HEK293T (cell line): ENCODE measurements around the gene SCAP.
"Not testable (repeated sequence)": the region's sequence is repeated elsewhere in the genome, so short reads cannot be mapped to it uniquely, and the experiment has no call there.

Experiments
- CTCF ChIA-PET: fragments of 350-600 bp; formaldehyde crosslinking; extraction: SDS; loops from one replicate; lab custom pipeline; 2021; ENCODE audit warnings: antibody characterized with exemption, inconsistent platforms; lab: Yijun Ruan, JAX
- POLR2A ChIA-PET: fragments of 350-600 bp; formaldehyde crosslinking; extraction: SDS; loops from one replicate; lab custom pipeline; 2020; ENCODE audit warnings: antibody characterized with exemption, inconsistent platforms; lab: Yijun Ruan, JAX
- DNase-seq: peaks from one replicate; pipeline ENCODE4 v3.0.0; 2012; ENCODE audit warnings: mixed read lengths; ENCODE audit errors: extremely low spot score
- ARNT ChIP-seq: fragments of 450-650 bp; IDR thresholded peaks from 2 replicates; pipeline ENCODE4 v1.6.1; 2017; ENCODE audit warnings: mild to moderate bottlenecking
- BHLHE40 ChIP-seq: fragments of 450-650 bp; IDR thresholded peaks from 2 replicates; pipeline ENCODE4 v1.6.1; 2016; ENCODE audit warnings: mild to moderate bottlenecking, moderate library complexity, borderline replicate concordance
- CTBP1 ChIP-seq: fragments of 450-650 bp; IDR thresholded peaks from 2 replicates; pipeline ENCODE4 v1.6.1; 2016; ENCODE audit warnings: borderline replicate concordance
- ELF4 ChIP-seq: fragments of 450-650 bp; IDR thresholded peaks from 2 replicates; pipeline ENCODE4 v1.6.1; 2017; ENCODE audit warnings: antibody characterized with exemption
- FOXA1 ChIP-seq: fragments of 450-650 bp; IDR thresholded peaks from 2 replicates; pipeline ENCODE4 v1.6.1; 2016; ENCODE audit warnings: mild to moderate bottlenecking
- FOXK2 ChIP-seq: fragments of 450-650 bp; IDR thresholded peaks from 2 replicates; pipeline ENCODE4 v1.6.1; 2016; ENCODE audit warnings: mild to moderate bottlenecking
- FOXM1 ChIP-seq: fragments of 450-650 bp; IDR thresholded peaks from 2 replicates; pipeline ENCODE4 v1.6.1; 2017; ENCODE audit warnings: mild to moderate bottlenecking, borderline replicate concordance
- HDGF ChIP-seq: fragments of 450-650 bp; IDR thresholded peaks from 2 replicates; pipeline ENCODE4 v1.6.1; 2017; ENCODE audit warnings: antibody characterized with exemption, borderline replicate concordance
- L3MBTL2 ChIP-seq: fragments of 450-650 bp; conservative IDR thresholded peaks from 2 replicates; pipeline ENCODE4 v1.6.1; 2016; ENCODE audit warnings: mild to moderate bottlenecking
- LEF1 ChIP-seq: fragments of 450-650 bp; IDR thresholded peaks from 2 replicates; pipeline ENCODE4 v1.6.1; 2017; ENCODE audit warnings: mild to moderate bottlenecking, borderline replicate concordance
- NFRKB ChIP-seq: fragments of 450-650 bp; IDR thresholded peaks from 2 replicates; pipeline ENCODE4 v1.6.1; 2016; ENCODE audit warnings: mild to moderate bottlenecking, moderate library complexity
- SP1 ChIP-seq: fragments of 450-650 bp; IDR thresholded peaks from 2 replicates; pipeline ENCODE4 v1.6.1; 2017
- SUZ12 ChIP-seq: fragments of 450-650 bp; IDR thresholded peaks from 2 replicates; pipeline ENCODE4 v1.6.1; 2016; ENCODE audit warnings: mild to moderate bottlenecking
- TARDBP ChIP-seq: fragments of 450-650 bp; IDR thresholded peaks from 2 replicates; pipeline ENCODE4 v1.6.1; 2016
- ZNF384 ChIP-seq: fragments of 450-650 bp; IDR thresholded peaks from 2 replicates; pipeline ENCODE4 v1.6.1; 2016
- TF ChIP-seq, protein P1 (sequence below): fragments of 450-650 bp; IDR thresholded peaks from 2 replicates; pipeline ENCODE4 v1.6.1; 2016

The SCAP gene

DNA sequence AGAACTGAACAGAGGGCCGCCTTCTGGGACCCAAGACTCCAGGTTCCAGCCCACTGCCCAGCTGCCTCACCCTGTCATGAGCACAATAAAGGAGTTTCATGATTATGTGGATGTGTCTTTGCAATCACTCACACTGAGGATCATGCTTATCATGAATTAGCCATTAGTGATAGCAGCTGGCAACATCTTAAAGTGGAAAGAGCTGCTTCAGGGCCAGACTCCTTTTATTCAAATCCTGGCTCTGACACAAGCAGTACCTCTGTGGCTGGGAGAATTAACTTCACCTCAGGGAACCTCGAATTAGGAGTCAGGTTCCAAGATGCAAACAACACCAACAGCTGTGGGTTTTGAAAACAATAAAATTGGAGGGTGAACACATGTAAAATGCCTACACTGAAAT lies 6.6 kb upstream of the SCAP start:
- TF ChIP-seq BHLHE40 (no peak), HDGF (no peak), ZNF384 (no peak), FOXK2 (no peak), LEF1 (no peak), NFRKB (no peak), FOXA1 (no peak), ELF4 (no peak), L3MBTL2 (no peak), TARDBP (no peak)
- TF ChIP-seq, protein P1, sequence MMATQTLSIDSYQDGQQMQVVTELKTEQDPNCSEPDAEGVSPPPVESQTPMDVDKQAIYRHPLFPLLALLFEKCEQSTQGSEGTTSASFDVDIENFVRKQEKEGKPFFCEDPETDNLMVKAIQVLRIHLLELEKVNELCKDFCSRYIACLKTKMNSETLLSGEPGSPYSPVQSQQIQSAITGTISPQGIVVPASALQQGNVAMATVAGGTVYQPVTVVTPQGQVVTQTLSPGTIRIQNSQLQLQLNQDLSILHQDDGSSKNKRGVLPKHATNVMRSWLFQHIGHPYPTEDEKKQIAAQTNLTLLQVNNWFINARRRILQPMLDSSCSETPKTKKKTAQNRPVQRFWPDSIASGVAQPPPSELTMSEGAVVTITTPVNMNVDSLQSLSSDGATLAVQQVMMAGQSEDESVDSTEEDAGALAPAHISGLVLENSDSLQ: no peak
- no peak for DNase-seq
- ChIA-PET POLR2A (no interaction called here), CTCF (interaction anchor here (1.2 kb wide), 1 partner anchor 61 kb away, joined by 4 read pairs; no protein-coding TSS in a partner anchor)

DNA sequence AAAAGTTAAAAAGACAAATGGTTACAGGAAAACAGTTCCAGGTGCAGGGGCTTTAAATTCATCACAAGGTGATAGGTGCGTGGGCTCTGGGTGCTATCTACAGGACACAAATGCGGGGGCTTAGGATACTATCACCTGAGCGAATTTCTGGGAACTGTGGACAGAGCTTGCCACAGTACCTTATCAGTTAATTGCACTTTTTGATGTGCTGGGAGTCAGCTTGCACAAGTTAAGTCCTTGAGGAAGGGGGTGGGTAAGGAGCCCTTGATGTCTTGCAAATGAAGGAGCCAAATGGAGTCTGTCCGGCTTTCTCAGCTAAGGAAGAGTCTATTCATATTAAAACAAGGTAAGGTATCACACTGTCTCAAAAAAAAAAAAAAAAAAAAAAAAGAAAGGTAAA lies 6.0 kb upstream of the SCAP start:
- POLR2A ChIA-PET, CTCF ChIA-PET, DNase-seq: not testable (repeated sequence)

DNA sequence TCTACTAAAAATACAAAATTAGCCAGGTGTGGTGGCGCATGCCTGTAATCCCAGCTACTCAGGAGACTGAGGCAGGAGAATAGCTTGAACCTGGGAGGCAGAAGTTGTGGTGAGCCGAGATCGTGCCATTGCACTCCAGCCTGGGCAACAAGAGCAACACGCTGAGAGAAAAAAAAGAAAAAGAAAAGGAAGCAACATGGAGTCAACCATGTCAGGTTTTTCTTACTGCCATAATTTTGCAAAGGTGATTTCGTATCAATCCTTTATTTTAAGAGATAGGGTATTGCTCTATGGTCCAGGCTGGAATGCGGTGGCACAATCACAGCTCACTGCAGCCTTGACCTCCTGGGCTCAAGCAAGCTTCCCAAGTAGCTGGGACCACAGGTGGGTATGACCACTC lies 4.5 kb upstream of the SCAP start:
- DNase-seq, POLR2A ChIA-PET: not testable (repeated sequence)
- CTCF ChIA-PET: interaction anchor here (0.7 kb wide), 1 partner anchor 33 kb away, joined by 3 read pairs; no protein-coding TSS in a partner anchor

DNA sequence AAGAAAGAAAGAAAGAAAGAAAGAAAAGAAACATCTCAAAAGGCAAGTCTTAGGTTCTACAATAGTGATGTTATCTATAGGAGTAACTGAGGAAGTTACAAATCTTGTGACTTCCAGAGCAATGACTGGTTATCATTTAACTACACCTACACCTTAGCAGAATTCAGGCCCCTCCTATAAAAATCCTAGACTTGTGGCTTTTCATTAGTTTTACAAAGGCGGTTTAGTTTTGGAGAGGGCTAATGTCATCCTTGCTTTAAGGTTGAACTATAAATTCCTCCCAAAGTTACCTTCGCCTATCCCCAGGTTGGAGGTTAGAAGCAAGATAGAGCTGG lies 4.1 kb upstream of the SCAP start:
- TF ChIP-seq ZNF384: 0 out of 2 replicates have a peak, but pooled peaks have one; percentile 15
- no peak for TF ChIP-seq ELF4
- no peak for DNase-seq
- ChIA-PET POLR2A (no interaction called here), CTCF (interaction anchor here (0.7 to 1.1 kb wide), 2 partner anchors 33 to 58 kb away, joined by 3 read pairs; no protein-coding TSS in a partner anchor)

DNA sequence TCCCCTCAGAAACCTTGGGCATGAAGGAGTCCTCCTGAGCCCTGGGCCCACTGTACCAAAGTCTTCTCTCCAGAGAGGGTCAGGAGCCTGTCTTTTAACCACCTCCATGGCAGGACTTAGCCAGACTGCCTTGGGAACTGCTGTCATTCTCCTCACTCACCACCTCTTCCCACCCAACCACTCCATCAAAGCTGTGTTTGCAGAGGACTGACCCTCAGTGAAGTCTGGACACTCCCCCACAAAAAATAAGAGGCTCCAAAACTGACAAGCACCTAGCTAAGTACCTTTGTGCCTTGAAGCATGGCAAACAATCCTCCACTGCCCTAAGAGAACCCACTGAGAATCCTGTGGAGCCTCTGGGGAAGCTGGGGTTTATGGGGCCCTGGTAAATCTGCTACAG lies 2.3 kb upstream of the SCAP start:
- CTCF ChIA-PET: interaction anchor here (1.3 kb wide), 1 partner anchor 57 kb away, joined by 3 read pairs; no protein-coding TSS in a partner anchor
- TF ChIP-seq FOXK2: no peak
- TF ChIP-seq LEF1: no peak
- no peak for TF ChIP-seq NFRKB
- TF ChIP-seq BHLHE40: no peak
- no peak for TF ChIP-seq SP1
- no peak for TF ChIP-seq L3MBTL2
- TF ChIP-seq ARNT: no peak
- no peak for TF ChIP-seq CTBP1
- no peak for TF ChIP-seq HDGF
- DNase-seq: no peak
- POLR2A ChIA-PET: no interaction called here

DNA sequence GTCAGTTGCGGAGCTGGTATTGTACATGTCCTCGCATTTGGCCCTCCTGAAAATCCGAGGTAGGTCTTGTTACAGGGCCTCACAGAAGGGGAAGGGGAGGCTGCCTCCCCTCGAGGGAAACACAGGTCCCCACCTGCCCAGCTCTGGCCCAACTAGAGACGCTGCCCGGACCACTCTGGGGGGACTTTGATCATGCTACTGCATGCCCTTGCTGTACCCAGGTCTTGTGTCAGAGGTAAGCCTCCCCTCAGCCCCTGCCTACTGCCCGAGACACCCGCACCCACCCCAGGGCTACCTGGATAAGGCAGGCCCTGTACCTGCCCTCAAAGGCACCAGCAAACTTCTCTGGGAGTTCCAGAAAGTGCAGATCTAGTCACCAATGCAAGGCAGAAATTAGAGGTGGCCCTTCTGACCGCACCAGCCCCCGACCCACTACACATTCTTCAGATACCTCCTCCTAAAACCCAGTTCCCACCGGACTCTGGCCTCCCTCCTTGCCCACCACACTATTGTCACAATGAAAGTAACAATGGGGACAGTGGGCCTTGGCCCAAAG lies 981 bp upstream of the SCAP start:
- TF ChIP-seq FOXM1 (no peak), TARDBP (no peak), BHLHE40 (no peak), L3MBTL2 (no peak), SUZ12 (no peak), ZNF384 (no peak), NFRKB (no peak), LEF1 (no peak), HDGF (no peak), SP1 (no peak), ARNT (no peak), ELF4 (no peak), FOXK2 (no peak), CTBP1 (no peak)
- TF ChIP-seq, protein P1: no peak
- no peak for DNase-seq
- ChIA-PET POLR2A (interaction anchor here (0.8 to 1.0 kb wide), 2 partner anchors 36 to 55 kb away, joined by 3 to 5 read pairs; no protein-coding TSS in a partner anchor), CTCF (interaction anchor here (0.6 to 1.4 kb wide), 5 partner anchors 19 to 1927 kb away, joined by 3 to 6 read pairs (median 3); no protein-coding TSS in a partner anchor)

DNA sequence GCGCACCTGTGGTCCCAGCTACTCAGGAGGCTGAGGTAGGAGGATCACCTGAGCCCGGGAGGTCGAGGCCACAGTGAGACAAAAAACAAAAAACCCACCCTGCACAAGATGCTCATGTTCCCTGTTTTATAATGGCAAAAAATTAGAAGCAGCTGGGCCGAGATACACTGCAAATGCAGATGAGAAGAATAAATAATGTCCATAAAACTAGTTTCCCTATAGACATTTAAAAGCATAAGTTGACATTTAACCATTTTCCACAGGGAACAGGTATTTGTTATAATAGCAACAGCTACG lies 537 bp upstream of the SCAP start:
- ChIA-PET CTCF (interaction anchor here (0.6 to 1.4 kb wide), 4 partner anchors 19 to 1928 kb away, joined by 3 to 6 read pairs (median 3); no protein-coding TSS in a partner anchor), POLR2A (interaction anchor here (0.8 to 1.0 kb wide), 2 partner anchors 37 to 55 kb away, joined by 3 to 5 read pairs; no protein-coding TSS in a partner anchor)
- TF ChIP-seq TARDBP (no peak), FOXK2 (no peak), ELF4 (no peak), ARNT (no peak), SP1 (no peak)
- no peak for DNase-seq

DNA sequence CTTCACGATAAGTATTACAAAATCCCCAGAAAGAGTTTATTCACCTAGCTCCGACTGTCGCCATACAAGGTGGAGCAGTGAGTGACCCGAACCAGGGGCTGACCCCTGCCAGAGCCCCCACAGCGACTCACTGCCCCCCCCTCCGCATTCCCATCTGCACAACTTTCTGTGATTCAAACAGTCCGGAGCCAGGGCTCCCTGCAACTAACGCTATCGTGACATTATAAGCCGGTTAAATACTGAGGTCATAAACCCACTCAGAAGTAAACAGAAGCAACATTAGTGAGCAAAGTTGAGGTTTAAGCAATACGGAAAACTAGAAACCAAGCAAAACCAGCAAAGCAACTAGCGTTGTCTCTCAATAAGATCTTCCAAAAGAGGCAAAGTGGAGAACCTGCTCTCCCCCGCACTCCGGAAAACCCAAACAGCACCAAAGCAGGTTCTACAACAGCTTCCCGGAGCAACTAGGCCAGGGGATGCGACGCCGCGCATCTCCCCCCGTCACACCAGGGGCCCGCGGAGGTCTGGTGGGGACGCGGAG lies 642 bp downstream of the SCAP start:
- POLR2A ChIA-PET: interaction anchor here (1.2 to 1.7 kb wide), 5 partner anchors 12 to 60 kb away, joined by 3 to 7 read pairs (median 6); no protein-coding TSS in a partner anchor
- CTCF ChIA-PET: interaction anchor here (0.7 kb wide), 1 partner anchor 9 kb away, joined by 3 read pairs; no protein-coding TSS in a partner anchor
- TF ChIP-seq HDGF: no peak
- TF ChIP-seq SP1: no peak
- TF ChIP-seq, protein P1: no peak
- TF ChIP-seq FOXK2: no peak
- no peak for TF ChIP-seq LEF1
- TF ChIP-seq FOXM1: no peak
- TF ChIP-seq SUZ12: no peak
- TF ChIP-seq CTBP1: no peak
- no peak for TF ChIP-seq ARNT
- no peak for TF ChIP-seq ZNF384
- TF ChIP-seq L3MBTL2: no peak
- TF ChIP-seq FOXA1: no peak
- no peak for TF ChIP-seq NFRKB
- TF ChIP-seq TARDBP: no peak
- no peak for TF ChIP-seq ELF4
- no peak for TF ChIP-seq BHLHE40

More for the DNA sequence above, 642 bp downstream of the SCAP start:
- DNase-seq: no peak
